Measurements from ENCODE around the gene ALDOA.
A peak's percentile ranks its signal among the peaks of the same experiment; 100 is the strongest.

Gene ALDOA

DNA sequence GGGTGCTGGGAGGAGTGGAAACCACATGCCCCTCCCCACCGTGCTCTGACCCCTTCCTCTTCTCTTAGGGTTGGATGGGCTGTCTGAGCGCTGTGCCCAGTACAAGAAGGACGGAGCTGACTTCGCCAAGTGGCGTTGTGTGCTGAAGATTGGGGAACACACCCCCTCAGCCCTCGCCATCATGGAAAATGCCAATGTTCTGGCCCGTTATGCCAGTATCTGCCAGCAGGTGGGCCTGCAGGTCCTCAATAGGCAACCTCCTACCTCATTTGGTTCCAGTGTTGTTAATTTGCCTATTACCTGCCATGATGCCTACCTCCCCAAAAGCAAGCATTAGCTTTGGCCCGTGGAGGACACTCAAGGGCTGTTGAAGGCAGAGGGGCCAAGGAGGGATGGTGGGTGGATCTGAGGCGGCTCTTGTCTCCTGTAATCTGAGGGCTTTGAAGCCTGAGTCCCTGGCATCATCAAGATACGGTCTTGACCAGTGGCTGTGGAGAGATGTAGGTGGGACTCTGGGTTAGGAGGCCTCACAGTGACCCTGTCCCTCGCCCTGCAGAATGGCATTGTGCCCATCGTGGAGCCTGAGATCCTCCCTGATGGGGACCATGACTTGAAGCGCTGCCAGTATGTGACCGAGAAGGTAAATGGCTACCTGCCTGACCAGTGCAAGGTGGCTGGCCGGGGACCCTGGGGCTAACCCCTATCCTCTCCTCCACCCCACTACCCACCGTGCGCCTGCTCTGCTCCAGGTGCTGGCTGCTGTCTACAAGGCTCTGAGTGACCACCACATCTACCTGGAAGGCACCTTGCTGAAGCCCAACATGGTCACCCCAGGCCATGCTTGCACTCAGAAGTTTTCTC lies 3.4 kb downstream of the ALDOA start:
- DNase-seq (ENCODE audit: low spot score) (no peak), FAIRE-seq (no peak)

DNA sequence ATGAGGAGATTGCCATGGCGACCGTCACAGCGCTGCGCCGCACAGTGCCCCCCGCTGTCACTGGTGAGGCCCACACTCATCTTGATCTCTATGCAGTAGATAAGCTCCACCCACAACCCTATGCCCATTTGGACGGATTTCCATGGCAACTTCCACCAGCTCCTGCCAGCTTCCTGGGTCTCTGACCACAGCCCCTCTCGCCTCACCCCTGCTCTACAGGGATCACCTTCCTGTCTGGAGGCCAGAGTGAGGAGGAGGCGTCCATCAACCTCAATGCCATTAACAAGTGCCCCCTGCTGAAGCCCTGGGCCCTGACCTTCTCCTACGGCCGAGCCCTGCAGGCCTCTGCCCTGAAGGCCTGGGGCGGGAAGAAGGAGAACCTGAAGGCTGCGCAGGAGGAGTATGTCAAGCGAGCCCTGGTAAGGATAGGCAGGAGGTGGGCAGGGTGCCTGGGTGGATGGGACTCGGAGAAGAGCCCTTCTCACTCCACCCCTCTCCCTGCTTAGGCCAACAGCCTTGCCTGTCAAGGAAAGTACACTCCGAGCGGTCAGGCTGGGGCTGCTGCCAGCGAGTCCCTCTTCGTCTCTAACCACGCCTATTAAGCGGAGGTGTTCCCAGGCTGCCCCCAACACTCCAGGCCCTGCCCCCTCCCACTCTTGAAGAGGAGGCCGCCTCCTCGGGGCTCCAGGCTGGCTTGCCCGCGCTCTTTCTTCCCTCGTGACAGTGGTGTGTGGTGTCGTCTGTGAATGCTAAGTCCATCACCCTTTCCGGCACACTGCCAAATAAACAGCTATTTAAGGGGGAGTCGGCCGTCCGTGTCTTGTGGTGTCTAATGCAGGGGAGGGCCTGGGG lies 4.3 kb downstream of the ALDOA start:
- DNase-seq (ENCODE audit: low spot score) (no peak), FAIRE-seq (no peak)

DNA sequence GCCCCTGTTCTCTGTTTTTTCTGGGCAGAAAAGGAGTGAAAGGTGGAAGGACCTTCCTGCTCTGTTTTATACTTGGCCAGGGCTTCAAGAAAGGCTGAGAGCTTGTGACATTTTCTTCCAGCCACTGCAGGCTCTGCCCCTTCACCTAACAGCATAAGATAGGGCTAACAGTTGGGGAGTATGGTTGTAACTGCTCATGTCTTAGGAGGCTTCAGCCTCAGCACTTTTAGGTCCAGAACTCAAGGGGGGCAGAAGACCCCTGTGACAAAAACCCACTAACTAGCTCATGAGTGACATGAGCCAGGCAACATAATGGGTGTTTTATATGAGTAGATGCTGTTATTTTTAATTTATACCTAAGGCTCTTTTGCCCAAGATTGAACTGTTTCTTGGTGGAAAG lies 4.9 kb downstream of the ALDOA start:
- no peak for DNase-seq (ENCODE audit: low spot score)
- no peak for FAIRE-seq

DNA sequence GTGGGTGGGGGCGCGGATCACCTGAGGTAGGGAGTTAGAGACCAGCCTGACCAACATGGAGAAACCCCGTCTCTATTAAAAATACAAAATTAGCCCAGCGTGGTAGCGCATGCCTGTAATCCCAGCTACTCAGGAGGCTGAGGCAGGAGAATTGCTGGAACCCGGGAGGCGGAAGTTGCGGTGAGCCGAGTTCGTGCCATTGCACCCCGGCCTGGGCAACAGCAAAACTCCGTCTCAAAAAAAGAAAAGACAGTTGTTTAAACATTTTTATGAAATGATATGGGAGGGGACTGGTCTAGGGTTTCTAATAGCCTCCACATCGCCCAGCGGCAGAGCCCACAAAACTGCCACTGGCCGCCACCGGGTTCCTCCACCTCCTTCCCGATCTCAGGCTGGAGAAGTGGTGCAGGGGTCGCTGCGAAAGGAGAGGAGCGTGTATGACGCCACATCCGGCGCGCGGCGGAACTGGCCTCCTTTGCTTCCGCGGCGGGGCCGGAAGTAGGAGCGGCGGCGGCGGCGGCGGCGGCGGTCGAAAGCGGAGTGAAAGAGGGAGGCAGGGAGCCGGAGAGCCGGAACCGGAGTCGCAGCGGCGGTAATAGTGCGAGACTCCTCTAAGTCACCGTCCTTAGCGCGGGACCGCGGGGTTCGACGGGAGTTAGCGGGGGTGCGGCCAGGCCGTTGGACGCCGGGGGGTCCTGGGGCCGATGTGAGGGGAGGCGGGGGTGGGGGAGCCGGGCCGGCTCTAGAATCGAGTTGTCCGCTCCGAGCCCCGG lies 10.1 kb downstream of the ALDOA start, which contains the start of gene PPP4C:
Gene PPP4C, plus strand, starts transcription at position 492 of the 773 bp plus-strand sequence. CDS start 384 bp downstream, outside the sequence.
- DNase-seq (ENCODE audit: low spot score) (peak; percentile 76), FAIRE-seq (no peak)

DNA sequence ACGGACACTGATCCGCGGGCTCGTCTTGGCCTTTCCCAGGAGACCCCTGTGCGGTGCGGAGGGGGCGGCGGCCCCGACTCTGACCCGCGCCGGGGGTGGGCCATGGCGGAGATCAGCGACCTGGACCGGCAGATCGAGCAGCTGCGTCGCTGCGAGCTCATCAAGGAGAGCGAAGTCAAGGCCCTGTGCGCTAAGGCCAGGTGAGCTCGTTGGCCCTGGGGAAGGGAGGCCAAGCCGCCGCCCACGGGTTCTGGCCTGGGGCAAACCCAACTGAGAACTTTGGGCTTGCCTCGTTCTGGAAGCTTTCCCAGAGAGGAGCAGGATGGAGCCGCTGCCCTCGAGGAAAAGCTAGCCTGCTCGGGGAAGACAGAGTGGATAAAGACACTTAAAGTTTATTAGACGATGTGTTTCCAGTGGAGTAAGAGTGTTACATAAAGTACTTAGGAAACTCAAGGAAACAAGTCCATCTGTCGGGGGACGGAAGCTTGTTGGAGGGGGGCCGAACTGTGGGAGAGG lies 10.8 kb downstream of the ALDOA start:
- DNase-seq (ENCODE audit: low spot score) (no peak), FAIRE-seq (no peak)

DNA sequence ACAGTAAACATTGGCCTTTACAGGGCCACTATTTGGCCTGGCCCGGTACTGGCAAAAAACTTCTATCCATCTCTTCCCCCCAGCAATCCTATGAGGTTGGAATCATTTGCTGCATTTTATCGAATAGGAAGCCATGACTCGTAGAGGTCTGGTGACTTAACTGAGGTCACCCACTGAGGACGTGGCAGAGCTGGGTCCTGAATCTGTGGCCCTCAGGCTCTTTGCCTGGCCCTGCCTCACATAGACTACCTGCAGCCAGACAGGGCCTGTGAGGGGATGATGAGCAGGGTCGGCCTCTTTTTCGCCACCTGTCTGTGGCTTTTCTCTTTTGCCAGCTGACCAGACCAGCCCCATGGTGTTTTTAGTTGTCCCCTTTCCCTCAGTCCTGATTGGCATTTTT lies 12.1 kb downstream of the ALDOA start:
- FAIRE-seq (no peak), DNase-seq (ENCODE audit: low spot score) (peak; percentile 28)

DNA sequence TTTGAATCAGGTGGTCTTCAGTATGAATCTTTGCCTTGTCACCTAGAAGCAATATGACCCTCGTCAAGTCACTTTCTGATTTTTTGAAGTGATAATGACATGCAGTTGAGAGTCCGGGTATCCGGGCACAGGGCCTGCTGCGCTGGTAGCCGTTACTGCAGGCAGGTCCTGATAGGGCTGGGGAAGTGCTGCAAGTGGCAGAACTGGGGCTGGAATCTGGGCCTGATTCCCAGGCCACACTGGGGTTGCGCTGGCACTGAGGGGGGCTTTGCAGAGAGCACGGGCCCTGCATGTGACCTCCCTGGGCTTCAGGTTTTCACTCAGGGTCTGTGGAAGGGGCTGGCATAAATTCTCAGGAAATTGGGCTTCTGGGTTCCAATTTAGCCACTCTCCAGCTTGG lies 13.2 kb downstream of the ALDOA start:
- FAIRE-seq, result no peak
- DNase-seq (ENCODE audit: low spot score), result no peak

DNA sequence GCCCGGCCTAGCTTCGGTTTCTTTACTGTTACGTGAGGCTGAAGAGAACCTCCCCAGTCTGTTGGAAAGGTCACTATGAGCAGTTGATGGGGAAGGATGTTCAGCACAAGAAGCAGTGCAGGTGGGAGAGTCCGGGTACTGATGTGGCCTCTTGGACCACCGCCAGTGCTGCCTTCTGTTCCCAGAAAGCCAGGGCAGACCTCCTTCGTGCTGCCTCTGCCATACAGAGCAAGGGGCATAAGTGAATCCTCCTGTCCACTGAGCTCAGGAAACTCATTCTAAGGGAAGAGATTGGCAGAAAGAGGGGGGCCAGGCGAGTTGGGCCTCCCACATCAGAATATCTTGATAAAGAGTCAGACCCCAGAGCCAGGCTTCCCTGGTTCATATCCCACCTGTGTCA lies 13.9 kb downstream of the ALDOA start:
- DNase-seq (ENCODE audit: low spot score) (no peak), FAIRE-seq (no peak)

DNA sequence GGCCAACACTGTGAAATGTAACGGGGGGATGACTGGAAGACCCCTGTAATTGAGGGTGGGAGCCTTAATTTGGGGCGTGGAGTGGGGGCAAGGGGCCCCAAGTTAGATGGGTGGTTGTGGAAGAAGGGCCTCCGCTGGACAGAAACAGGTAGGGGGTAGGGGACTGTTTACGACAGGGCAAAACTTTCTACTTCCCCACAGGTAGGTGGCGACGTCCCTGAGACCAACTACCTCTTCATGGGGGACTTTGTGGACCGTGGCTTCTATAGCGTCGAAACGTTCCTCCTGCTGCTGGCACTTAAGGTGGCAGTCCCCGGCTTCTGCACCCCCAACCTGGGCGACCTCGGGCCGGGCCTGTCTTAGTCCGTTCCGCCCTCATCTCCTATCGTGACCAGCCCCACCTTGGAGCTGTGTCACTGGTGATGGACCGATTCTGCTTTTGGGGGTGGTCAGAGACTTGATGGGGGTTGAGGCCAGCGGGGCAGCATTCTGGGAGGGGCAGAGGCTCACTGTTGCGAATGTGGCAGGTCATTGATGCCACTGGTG lies 17.1 kb downstream of the ALDOA start:
- FAIRE-seq, result no peak
- no peak for DNase-seq (ENCODE audit: low spot score)

DNA sequence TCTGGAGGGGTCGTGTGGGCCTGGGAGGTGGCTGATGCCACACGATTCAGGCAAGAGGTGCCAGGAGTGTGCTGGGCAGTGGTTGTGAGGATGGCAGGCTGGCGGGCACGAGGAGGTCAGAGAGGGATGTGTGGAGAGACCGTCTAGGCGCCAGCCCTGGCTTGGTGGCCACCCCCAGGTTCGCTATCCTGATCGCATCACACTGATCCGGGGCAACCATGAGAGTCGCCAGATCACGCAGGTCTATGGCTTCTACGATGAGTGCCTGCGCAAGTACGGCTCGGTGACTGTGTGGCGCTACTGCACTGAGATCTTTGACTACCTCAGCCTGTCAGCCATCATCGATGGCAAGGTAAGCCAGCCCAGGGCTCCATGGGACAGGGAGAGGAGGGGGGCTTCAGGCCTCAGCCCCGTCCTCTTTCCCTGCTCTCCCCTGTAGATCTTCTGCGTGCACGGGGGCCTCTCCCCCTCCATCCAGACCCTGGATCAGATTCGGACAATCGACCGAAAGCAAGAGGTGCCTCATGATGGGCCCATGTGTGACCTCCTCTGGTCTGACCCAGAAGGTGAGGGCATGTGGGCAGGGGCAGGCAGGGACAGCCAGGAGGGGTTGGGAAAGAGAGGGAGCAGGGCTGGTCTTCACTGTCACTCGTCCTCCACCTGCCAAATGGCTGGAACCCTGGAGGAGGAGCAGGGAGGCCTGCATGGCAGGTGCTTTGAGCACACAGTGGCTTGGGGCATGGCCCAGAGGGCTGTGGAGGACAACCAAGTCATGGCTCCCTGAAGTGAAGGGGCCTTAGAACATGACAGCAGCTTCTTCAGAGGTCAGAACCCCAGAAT lies 17.9 kb downstream of the ALDOA start:
- DNase-seq (ENCODE audit: low spot score) (no peak), FAIRE-seq (no peak)

DNA sequence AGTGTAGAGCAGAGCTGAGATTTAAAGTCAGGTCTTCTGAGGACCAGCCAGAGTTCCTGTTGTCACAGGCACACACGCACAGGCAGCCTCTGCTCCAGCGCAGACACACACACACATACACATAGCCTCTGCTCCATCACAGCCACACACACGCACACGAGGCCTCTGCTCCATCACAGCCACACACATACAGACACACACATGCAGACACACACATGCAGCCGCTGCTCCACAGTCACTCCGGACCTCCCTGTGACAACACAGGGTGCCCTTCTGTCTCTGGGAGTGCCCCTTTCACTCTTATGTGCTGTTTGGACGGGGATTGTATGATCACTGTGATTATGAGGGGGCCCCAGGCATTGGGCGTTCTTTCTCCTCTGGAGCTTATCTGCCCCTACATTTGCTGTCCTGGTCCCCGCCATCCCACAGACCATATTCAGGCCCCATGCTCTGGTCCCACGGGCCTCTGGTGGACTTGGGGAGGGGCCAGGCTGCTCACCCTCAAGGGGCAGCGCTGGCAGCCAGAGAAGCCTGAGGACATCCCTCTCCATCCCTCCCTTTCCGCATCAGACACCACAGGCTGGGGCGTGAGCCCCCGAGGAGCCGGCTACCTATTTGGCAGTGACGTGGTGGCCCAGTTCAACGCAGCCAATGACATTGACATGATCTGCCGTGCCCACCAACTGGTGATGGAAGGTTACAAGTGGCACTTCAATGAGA lies 18.7 kb downstream of the ALDOA start:
- FAIRE-seq (no peak), DNase-seq (ENCODE audit: low spot score) (no peak)

DNA sequence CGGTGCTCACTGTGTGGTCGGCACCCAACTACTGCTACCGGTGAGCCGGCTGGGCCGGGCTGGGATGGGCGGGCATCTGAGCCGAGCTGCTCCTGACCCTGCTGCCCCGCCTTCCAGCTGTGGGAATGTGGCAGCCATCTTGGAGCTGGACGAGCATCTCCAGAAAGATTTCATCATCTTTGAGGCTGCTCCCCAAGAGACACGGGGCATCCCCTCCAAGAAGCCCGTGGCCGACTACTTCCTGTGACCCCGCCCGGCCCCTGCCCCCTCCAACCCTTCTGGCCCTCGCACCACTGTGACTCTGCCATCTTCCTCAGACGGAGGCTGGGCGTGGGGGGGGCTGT lies 19.2 kb downstream of the ALDOA start:
- no peak for DNase-seq (ENCODE audit: low spot score)
- no peak for FAIRE-seq

DNA sequence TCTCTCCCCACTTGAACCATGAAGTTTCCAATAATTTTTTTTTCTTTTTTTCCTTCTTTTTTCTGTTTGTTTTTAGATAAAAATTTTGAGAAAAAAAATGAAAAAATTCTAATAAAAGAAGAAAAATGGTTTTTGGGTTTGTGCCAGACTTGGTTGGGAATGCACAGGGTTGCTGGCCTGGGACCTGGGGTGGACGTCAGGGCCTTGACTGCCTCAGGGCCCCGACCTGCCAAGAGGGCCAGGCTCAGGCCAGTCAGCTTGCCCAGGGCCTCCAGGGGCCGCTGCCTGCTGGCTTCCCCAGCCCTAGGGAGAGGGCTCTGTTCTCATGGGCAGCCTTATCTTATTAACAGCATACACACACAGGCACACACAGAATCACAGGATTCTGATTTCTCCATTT lies 19.7 kb downstream of the ALDOA start:
- no peak for FAIRE-seq
- DNase-seq (ENCODE audit: low spot score), result no peak

DNA sequence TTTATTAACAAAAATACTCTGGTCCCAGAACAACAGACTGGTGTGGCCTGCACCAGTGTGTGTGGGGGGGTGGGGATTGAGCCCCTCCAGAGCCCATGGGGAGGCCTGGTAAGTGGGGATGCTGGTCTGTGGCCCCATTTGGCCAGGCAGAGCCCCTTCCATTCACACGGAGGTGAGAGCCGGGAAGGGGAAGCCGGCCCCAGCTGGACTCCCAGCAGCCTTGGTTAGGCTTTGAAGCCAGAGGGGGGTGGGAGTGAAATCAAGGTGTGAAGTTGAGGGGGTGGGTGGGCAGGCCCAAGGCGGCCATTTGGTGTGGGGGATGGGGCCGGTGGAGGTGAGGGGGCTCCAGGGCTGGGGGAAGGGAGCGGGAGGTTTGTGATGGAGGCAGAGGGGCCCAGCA lies 20.3 kb downstream of the ALDOA start:
- FAIRE-seq (no peak), DNase-seq (ENCODE audit: low spot score) (no peak)

DNA sequence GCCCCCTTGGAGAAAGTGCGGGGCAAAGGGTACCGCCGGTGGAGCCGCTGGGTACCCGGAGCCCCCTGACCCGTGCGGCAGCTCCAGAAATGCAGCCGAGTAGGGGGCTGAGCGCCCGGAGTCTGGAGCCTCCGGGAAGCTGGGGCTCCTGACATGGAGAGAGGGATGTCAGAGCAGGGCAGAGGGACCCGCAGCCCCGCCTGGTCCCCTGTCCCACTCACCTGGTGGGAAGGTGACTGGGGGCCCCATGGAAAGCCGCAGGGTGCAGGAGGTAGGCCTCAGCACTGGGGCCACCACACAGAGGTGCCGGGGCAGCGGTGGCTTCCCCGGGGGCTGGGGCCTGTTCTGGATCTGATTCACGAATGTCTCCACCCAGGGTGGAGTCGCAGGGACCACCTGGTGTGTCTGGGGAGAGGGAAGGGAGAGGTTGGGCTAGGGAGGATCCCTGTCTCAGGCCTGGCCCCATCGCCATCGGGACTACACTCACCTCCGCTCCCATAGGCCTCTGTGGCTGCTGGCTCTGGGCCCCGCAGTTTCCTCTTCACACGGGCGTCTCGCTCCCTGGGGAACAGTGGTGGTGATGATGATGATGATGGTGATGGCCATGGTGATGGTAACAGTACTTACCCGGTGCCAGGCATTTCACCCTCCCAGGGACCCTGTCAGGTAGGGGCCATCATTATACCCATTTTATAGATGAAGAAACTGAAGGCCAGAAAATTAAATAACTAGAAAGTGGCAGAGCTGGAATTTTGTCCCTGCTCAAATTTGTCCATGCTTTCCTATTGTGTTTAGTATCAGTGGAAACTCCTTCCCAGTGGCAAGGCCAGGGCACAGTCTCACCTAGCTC lies 21.0 kb downstream of the ALDOA start:
- no peak for FAIRE-seq
- DNase-seq (ENCODE audit: low spot score), result no peak

DNA sequence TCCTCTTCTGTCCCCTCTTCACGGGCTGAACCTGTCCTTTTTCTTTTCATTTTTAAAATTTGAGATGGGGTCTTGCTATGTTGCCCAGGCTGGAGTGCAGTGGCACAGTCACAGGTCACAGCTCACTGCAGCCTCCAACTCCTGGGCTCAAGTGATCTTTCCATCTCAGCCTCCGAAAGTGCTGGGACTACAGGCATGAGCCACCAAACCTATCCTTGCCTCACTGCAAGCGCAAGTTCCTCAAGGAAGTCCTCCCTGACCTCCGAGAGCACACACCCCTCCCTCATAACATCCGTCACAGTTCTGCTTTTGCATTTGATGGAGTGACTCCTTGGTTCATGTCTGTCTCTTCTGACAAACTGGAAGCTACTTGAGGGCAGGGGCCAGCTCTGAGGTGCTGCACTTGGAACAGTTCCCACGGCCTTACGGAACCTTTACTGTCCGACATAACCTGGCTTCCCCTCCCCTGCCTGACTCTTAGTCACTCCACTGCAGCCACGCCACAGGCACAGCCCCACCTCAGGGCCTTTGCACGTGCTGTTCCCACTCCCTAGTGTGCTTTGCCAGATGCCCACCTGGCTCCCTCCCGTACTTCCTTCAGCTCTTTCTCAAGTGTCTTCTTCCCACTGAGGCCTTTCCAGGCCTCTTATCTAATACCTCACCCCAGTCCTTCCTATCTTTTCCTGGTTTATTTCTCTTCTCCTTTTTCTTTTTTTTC lies 21.8 kb downstream of the ALDOA start:
- FAIRE-seq, result no peak
- DNase-seq (ENCODE audit: low spot score), result no peak

DNA sequence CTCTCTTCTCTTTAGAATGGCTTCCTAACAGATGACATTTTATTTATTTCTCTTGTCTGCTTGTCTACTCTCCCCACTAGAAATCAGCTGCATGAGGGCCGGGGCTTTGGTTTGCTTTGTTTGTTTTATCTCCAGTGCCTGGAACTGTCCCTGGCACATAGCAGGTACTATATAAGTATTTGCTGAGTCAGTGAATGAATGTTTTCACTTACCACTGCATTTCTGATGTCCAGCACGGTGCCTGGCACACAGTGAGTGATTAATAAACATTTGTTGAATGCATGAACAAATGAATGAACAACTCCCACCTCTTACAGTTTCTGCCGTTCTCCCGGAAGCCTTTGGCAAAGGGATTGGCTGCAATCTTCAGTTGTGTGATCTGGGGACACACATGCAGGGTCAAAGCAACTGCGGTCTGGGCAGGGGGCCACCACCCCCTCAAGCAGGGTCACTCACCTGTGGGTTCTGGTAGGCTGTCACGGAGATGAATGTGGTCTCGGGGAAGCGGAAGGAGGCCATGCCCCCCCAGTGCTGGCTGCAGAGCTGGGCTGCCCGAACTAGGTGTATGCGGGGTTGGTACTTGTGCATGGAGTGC lies 22.8 kb downstream of the ALDOA start:
- DNase-seq (ENCODE audit: low spot score) (no peak), FAIRE-seq (no peak)
